NCI-H2196 (cell line): ENCODE measurements around the gene DTWD2.
"Not testable (repeated sequence)": the region's sequence is repeated elsewhere in the genome, so short reads cannot be mapped to it uniquely, and the experiment has no call there.

ENCODE experiments used
- DNase-seq: peaks from one replicate; lab custom pipeline; 2025; ENCODE audit not compliant: unreplicated experiment; lab: John Stamatoyannopoulos, UW

The DTWD2 gene

GRCh38 chr5:118882666-118883065 is 105.7 kb downstream of the DTWD2 start:
- no peak for DNase-seq

- DNase-seq = not testable (repeated sequence)
These were observed 111.5 kb downstream of the DTWD2 start for GRCh38 chr5:118876852-118877251.

DNA sequence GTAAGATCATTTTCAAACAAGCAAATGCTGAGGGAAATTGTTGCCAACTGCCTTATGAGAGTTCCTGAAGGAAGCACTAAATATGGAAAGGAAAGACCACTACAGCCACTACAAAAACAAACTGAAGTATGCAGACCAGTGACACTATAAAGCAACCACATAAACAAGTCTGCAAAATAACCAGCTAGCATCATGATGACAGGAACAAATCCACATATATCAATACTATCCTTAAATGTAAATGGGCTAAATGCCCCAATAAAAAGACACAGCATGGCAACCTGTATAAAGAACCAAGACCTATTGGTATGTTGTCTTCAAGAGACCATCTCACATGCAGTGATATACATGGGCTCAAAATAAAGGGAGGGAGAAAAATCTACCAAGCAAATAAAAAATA is 113.2 kb downstream of the DTWD2 start:
- no peak for DNase-seq

DNA sequence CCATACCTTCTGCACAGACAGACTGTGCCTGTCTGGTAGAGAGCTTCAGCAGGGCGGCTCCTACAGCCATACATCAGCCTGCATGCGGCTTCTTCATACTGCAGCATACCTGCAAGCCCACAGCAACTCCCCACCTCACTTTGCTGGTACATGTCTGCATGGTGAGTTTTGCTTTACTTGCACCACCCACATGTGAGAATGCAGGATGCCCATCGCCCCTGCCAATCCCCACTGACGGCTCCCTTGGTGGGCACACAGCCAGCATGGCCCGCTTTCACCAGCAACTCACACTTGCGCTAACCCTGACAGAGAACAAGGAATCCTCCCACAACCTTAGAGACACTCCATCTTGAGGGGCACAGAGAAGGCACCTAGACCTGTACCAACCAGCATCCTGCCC is 114.9 kb downstream of the DTWD2 start:
- DNase-seq = no peak

DNA sequence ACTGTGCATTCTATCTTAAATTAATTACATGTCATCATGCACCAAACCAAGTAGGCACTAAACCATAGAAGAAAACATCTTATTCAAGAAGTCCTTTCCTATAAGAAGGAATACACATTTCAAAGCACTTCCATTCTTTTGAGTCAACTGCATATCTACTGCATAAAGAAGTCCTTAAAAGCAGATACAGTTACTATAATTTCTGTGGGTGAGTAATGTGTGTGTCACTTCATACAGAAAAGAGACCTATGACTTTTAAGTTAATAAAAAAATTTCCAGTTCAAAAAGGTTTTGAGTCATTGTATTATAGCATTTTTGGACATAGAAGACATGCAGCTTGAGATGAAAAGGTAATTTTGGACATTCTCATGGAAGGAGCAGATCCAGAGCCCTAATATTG is 125.0 kb downstream of the DTWD2 start:
- DNase-seq = no peak

GRCh38 chr5:118862596-118862995 is 125.8 kb downstream of the DTWD2 start:
- no peak for DNase-seq

DNA sequence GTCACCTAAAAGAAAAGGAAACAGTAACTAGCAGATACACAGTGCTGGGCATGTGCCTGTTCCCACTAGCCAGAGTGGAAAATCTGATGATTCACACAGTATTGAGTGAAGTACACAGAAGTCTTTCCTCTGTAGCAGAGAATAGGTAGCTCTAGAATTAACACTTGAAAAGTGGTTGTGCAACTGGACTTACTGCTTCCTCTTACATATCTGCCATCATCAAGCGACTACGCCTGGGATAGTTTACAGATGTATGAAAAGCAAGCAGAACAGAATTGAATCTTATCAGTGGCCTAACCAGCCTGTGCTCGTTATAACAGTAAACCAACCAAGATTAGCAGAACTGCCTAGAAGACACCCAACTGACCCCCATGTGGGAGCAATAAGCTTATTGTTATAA is 130.6 kb downstream of the DTWD2 start:
- no peak for DNase-seq

- DNase-seq = no peak
These were observed 133.5 kb downstream of the DTWD2 start for GRCh38 chr5:118854819-118855218.

DNA sequence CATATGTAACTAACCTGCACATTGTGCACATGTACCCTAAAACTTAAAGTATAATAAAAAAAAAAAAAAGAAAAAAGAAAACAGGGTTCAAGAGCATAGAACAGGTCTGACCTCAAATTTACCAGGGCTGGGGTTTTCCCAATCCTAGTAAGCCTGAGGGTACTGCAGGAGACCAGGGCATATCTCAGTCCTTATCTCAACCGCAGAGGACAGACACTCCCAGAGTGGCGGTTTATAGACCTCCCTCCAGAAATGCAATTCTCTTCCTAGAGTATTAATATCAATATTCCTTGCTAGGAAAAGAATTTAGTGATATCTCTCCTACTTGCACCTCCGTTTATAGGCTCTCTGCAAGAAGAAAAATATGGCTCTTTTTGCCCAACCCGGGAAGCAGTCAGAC is 136.6 kb downstream of the DTWD2 start:
- DNase-seq = not testable (repeated sequence)

DNA sequence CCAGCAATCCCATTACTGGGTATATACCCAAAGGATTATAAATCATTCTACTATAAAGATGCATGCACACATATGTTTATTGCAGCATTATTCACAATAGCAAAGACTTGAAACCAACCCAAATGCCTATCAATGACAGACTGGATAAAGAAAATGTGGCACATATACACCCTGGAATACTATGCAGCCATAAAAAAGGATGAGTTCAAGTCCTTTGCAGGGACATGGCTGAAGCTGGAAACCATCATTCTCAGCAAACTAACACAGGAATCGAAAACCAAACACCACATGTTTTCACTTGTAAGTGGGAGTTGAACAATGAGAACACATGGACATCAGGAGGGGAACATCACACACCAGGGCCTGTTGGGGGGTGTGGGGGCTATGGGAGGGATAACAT is 138.8 kb downstream of the DTWD2 start:
- not testable (repeated sequence) for DNase-seq

- no peak for DNase-seq
These were observed 144.0 kb downstream of the DTWD2 start for GRCh38 chr5:118844351-118844750.

- no peak for DNase-seq
These were observed 153.6 kb downstream of the DTWD2 start for GRCh38 chr5:118834710-118835109.

DNA sequence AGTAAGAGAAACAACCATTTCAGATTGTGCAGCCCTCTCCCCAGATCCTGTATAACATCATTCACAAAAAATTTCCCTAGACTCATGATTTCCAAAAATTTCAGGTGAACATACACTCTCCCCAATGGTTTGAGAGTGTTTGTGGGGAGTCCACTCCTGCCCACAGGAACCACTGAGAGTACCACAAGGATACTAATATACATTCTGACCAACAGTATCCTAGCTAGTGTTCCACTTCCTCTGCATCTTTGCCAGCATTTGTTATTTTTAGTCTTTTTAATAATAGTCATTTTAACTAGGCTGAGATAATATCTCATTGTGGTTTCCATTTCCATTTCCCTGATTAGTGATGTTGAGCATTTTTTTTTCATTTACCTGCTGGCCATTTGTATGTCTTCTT is 155.4 kb downstream of the DTWD2 start:
- no peak for DNase-seq

- no peak for DNase-seq
These were observed 163.1 kb downstream of the DTWD2 start for GRCh38 chr5:118825226-118825625.

- DNase-seq = no peak
These were observed 169.7 kb downstream of the DTWD2 start for GRCh38 chr5:118818604-118819003.

GRCh38 chr5:118808441-118808840 is 179.9 kb downstream of the DTWD2 start:
- DNase-seq = no peak

DNA sequence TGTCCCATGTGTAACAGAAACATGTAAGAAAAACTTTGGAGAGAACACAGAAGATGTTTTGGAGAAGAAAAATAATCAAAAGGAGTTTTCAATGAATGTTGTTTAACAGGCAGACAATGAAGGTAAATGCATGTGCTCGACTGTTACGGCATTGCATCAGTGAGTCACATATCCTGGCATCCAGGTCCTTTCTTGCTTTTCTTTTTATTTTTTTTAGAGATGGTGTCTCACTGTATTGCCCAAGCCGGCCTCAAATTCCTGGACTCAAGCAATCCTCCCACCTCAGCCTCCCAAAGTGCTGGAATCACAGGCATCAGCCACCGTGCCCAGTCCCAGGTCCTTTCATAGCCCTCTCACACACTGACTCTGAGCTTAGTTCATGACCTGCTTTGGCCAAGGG is 181.8 kb downstream of the DTWD2 start:
- no peak for DNase-seq

GRCh38 chr5:118802335-118802734 is 186.0 kb downstream of the DTWD2 start:
- no peak for DNase-seq

DNA sequence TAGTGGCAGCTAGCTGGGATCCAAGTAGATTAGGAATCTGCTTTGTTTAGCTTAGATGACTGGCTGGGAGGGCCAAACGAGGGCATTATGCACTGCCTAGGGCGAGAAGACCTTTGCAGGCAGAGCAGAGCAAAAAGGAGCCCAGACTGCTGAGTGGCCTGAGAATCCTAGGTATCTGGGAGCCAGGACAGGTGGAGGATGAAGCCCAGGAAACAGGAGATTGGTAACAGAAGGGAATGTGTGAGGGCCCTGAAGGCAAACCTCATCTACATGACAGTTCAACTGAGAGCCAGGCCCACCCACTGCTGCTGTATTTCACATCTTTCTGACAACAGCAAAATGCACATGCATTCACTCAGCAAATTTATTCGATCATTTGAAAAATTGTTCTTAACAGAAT is 192.3 kb downstream of the DTWD2 start:
- DNase-seq = no peak

GRCh38 chr5:118794281-118794680 is 194.1 kb downstream of the DTWD2 start:
- no peak for DNase-seq

GRCh38 chr5:118793652-118794051 is 194.7 kb downstream of the DTWD2 start:
- no peak for DNase-seq

GRCh38 chr5:118793091-118793490 is 195.3 kb downstream of the DTWD2 start:
- no peak for DNase-seq

DNA sequence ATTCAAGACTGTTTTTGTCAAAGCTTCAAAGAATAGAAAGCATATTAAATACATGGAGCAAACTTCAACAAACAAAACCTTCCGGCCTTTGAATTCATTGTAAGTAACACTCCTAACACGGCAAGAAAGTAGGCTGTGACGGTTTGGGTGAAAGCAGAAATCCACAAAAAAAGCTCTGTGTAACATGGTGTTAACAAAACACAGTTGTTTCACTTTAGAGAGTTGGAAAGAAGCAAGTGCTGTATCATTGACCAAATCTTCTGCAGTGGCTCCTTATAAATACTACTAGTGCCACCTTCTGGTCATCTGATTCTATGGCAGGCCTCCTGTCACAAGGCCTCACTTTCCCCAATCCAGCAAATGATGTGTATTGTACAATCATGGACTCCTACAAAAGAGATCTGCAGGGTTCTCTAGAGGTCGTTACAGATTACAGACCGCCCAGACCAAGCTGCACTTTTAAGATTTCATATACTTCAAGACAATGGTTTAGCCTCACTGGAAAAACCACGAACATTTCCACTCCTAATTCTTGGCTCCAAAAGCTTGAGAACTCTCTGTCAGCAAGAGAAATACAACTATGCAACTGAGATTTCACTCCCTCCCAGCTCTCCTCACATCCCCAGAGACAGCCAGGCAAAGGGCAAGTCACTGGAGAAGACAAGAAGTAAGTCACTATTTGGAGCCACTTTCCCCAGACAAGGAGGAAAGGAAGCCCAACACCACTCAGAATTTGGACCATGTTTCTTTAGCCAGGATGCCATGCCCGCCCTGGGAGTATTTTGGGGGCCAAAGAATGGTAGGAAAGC is 196.2 kb downstream of the DTWD2 start:
- peak; percentile 55 for DNase-seq
